SU-DHL-6 (cell line): ENCODE measurements around the gene PNMA8A.
A peak's percentile ranks its signal among the peaks of the same experiment; 100 is the strongest.

ENCODE experiments used
- H2AFZ ChIP-seq: fragments of 200-600 bp; sonication (generic); 2 replicates; pipeline ENCODE4 v1.6.1; 2014; ENCODE audit warnings: low read depth, mild to moderate bottlenecking, moderate library complexity, mixed read lengths, antibody characterized with exemption, low read length; ENCODE audit not compliant: severe bottlenecking
- H3F3A ChIP-seq: fragments of 200-600 bp; shearing (Covaris generic); 2 replicates; pipeline ENCODE4 v1.6.0; 2016; ENCODE audit warnings: antibody characterized with exemption, mild to moderate bottlenecking; ENCODE audit not compliant: insufficient read depth
- H3K27ac ChIP-seq: fragments of 200-600 bp; sonication (generic); 2 replicates; pipeline ENCODE4 v1.5.1; 2016; ENCODE audit warnings: low read depth, mild to moderate bottlenecking, low read length, moderate library complexity, mixed read lengths
- H3K27me3 ChIP-seq: fragments of 200-600 bp; sonication (generic), shearing (Covaris generic); 2 replicates; pipeline ENCODE4 v1.6.0; 2014; ENCODE audit warnings: mild to moderate bottlenecking, low read length
- H3K36me3 ChIP-seq: fragments of 200-600 bp; sonication (generic); 2 replicates; pipeline ENCODE4 v1.6.1; 2014; ENCODE audit warnings: mild to moderate bottlenecking, low read length, mixed read lengths
- H3K4me2 ChIP-seq: fragments of 300-600, 200-600 bp; shearing (Covaris generic), sonication (generic); 2 replicates; pipeline ENCODE4 v1.6.0; 2014; ENCODE audit warnings: low read length, low read depth, mild to moderate bottlenecking; ENCODE audit not compliant: poor library complexity, severe bottlenecking
- H3K4me3 ChIP-seq: fragments of 200-600 bp; sonication (generic); 2 replicates; pipeline ENCODE4 v1.5.1; 2014; ENCODE audit warnings: antibody characterized with exemption, low read length, mild to moderate bottlenecking, mixed read lengths; ENCODE audit not compliant: insufficient read depth, poor library complexity, severe bottlenecking
- H3K79me2 ChIP-seq: fragments of 200-600 bp; sonication (generic); 2 replicates; pipeline ENCODE4 v1.6.1; 2014; ENCODE audit warnings: mild to moderate bottlenecking, low read length, moderate library complexity; ENCODE audit not compliant: insufficient read depth
- H3K9ac ChIP-seq: fragments of 200-600 bp; sonication (generic); 2 replicates; pipeline ENCODE4 v1.7.0; 2014; ENCODE audit warnings: mild to moderate bottlenecking, low read length
- H3K9me2 ChIP-seq: fragments of 200-600 bp; sonication (generic); replicated peaks from 2 replicates; pipeline ENCODE4 v1.6.1; 2014; ENCODE audit warnings: low read length; ENCODE audit not compliant: insufficient read depth
- H3K9me3 ChIP-seq: fragments of 200-600 bp; sonication (generic); 2 replicates; pipeline ENCODE4 v1.6.1; 2014; ENCODE audit warnings: low read length, mixed read lengths; ENCODE audit not compliant: insufficient read depth
- H4K20me1 ChIP-seq: fragments of 200-600 bp; sonication (generic); 2 replicates; pipeline ENCODE4 v1.6.1; 2014; ENCODE audit warnings: low read depth, mild to moderate bottlenecking, antibody characterized with exemption, low read length, moderate library complexity, mixed read lengths
- EZH2phosphoT487 ChIP-seq: fragments of 200-600 bp; sonication (generic), shearing (Covaris generic); conservative IDR thresholded peaks from 2 replicates; pipeline ENCODE4 v1.6.1; 2018; ENCODE audit warnings: mild to moderate bottlenecking, antibody characterized with exemption, low read length, moderate library complexity, mixed read lengths
- TF ChIP-seq, protein P1 (sequence below): fragments of 200-600 bp; sonication (generic); IDR thresholded peaks from one replicate; pipeline ENCODE4 v1.5.1; 2017; ENCODE audit warnings: antibody characterized with exemption, mild to moderate bottlenecking, low read length, moderate library complexity; ENCODE audit not compliant: insufficient read depth, poor library complexity, severe bottlenecking

The PNMA8A gene

GRCh38 chr19:46482631-46483030 lies 11.3 kb upstream of the PNMA8A start:
- H3K36me3 ChIP-seq = no peaks in the 10 kb centered on the region
- H3K27me3 ChIP-seq = no peaks in the 10 kb centered on the region
- H4K20me1 ChIP-seq = no peaks in the 10 kb centered on the region
- no peaks in the 10 kb centered on the region for H3K9me3 ChIP-seq
- peak overlapping the region; percentile 25 for H3K27ac ChIP-seq
- no peak overlapping the region for H2AFZ ChIP-seq
- peaks cover 50% of the 10 kb centered on the region for H3F3A ChIP-seq
- no peak overlapping the region for H3K4me2 ChIP-seq
- no peaks in the 10 kb centered on the region for H3K9me2 ChIP-seq
- no peak for TF ChIP-seq EZH2phosphoT487
- TF ChIP-seq, protein P1, sequence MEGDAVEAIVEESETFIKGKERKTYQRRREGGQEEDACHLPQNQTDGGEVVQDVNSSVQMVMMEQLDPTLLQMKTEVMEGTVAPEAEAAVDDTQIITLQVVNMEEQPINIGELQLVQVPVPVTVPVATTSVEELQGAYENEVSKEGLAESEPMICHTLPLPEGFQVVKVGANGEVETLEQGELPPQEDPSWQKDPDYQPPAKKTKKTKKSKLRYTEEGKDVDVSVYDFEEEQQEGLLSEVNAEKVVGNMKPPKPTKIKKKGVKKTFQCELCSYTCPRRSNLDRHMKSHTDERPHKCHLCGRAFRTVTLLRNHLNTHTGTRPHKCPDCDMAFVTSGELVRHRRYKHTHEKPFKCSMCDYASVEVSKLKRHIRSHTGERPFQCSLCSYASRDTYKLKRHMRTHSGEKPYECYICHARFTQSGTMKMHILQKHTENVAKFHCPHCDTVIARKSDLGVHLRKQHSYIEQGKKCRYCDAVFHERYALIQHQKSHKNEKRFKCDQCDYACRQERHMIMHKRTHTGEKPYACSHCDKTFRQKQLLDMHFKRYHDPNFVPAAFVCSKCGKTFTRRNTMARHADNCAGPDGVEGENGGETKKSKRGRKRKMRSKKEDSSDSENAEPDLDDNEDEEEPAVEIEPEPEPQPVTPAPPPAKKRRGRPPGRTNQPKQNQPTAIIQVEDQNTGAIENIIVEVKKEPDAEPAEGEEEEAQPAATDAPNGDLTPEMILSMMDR = no peak
- H3K4me3 ChIP-seq = no peak overlapping the region
- no peaks in the 10 kb centered on the region for H3K79me2 ChIP-seq
- no peak overlapping the region for H3K9ac ChIP-seq

DNA sequence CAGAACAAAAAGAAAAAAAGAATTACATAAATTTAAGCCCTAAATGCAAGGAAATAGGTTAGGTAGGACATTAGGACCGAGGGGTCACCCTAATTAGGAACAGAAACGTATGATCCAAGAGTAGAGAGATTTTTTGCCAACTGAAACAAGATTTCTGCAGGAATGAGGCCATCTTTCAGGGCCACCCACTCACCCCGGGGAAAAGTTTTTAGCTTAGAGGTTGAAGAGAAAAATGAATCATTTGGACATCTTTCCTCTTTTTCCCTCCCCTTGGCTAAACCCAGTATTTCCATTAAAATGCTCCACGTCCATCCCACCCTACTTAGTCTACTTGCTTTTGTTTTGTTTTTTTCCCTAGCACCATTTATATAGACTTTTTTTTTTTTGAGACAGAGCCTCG lies 10.6 kb upstream of the PNMA8A start:
- Histone ChIP-seq H3K27me3 (no peaks in the 10 kb centered on the region), H3K9ac (peak overlapping the region; percentile 4; the same call in 1 of the 2 replicates), H4K20me1 (no peaks in the 10 kb centered on the region), H3F3A (peaks cover 52% of the 10 kb centered on the region), H3K4me3 (no peak overlapping the region), H2AFZ (peak overlapping the region; percentile 53), H3K9me3 (no peaks in the 10 kb centered on the region), H3K9me2 (no peaks in the 10 kb centered on the region), H3K79me2 (no peaks in the 10 kb centered on the region), H3K27ac (peak overlapping the region; percentile 55), H3K36me3 (no peaks in the 10 kb centered on the region), H3K4me2 (peak overlapping the region; percentile 23)
- no peak for TF ChIP-seq EZH2phosphoT487
- TF ChIP-seq, protein P1 = no peak

DNA sequence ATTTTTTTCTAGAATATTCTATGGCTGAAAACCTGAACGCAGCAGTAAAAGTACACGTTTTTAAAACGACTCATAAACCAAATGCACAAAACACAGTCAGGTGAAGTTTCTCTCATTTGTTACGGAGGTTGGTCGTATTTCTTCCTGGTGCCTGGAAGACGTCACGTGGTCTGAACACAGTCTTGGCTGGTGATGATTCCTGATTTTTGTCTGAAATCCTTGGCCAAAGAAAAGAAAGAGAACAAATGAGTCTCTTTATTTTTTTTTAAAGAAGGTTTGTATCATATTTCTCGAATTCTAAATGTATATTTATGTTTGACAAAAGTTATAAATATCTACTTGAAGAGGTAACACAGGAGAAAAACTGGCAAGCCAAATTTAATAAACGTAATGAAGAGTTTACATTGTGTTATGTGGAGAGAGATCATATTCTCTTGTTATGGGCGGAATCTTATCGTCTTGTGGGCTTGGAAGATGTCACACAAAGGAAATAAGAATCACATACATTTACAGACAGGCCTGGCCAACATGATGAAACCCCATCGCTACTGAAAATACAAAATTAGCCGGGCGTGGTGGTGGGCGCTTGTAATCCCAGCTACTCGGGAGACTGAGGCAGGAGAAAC lies 10.0 kb upstream of the PNMA8A start:
- Histone ChIP-seq H3K4me3 (no peak overlapping the region), H3K36me3 (no peaks in the 10 kb centered on the region), H3F3A (peaks cover 48% of the 10 kb centered on the region), H3K9me3 (no peaks in the 10 kb centered on the region), H4K20me1 (no peaks in the 10 kb centered on the region), H3K79me2 (no peaks in the 10 kb centered on the region), H3K27ac (peak overlapping the region; percentile 55), H3K9me2 (no peaks in the 10 kb centered on the region), H3K9ac (peak overlapping the region; percentile 4), H3K27me3 (no peaks in the 10 kb centered on the region), H3K4me2 (peak overlapping the region; percentile 23), H2AFZ (peak overlapping the region; percentile 53)
- TF ChIP-seq, protein P1 = no peak
- TF ChIP-seq EZH2phosphoT487 = no peak
